Measurements from ENCODE around the gene TACR2. TPM values are rescaled to one million over a fixed set of nuclear protein-coding genes. Genes with fewer than 3 reads are reported as not detected.

The TACR2 gene
- polyA plus RNA-seq, 3 donors: 0.19 to 0.23 (median 0.20) TPM

DNA sequence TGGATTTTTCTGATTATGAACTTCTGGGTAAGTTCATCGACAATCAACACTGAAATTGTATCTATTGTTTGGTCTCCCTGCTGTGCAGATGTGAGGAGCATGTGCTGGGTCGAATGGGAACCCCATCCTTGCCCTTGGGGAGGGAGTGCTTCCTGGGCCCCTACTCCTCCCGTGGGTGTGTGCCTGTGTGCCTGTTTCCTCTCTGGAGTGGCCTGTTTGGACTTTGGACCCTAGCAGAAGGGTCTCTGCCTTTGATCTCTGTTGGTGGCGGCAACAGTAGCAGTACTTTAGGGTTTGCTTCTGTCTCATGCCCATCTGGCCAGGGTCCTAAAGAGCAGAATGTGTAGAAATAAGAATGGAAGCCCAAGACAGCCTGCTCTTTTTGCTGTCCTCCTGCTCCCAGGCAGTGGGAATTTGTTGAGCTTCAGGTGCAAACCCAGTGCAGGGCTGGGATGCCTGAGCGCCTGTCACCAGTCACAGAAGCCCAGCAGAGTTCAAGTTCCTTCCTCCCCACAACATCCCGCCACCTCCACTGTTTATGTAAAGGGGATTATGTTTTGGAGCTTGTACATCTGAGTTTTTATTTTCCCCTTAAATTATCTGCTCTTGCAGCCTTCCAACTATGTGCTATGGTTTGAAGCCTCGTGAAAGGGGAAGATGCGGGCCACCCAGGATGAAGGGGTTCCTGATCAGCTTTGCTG is 1.5 kb upstream of the TACR2 start:
- Histone ChIP-seq H3K9me3 (replicated peaks in 1 of 2; ENCODE audit: control insufficient read depth in 1 of 2, insufficient read depth in 1 of 2, low read length in 2 of 2) (no peaks in the 10 kb centered on the region), H3K27ac (ENCODE audit: low read depth in 1 of 2, low read length in 2 of 2) (no peak overlapping the region), H2AFZ (ENCODE audit: insufficient read depth, low read depth, low read length, poor library complexity, severe bottlenecking) (no peak overlapping the region), H3K36me3 (replicated peaks in 1 of 2; ENCODE audit: control insufficient read depth in 1 of 2, insufficient read depth in 2 of 2, low read length in 2 of 2) (no peaks in the 10 kb centered on the region), H3K4me3 (replicated peaks in 1 of 3; ENCODE audit: low read depth in 2 of 3, low read length in 3 of 3) (no peak overlapping the region), H3K4me2 (replicated peaks; ENCODE audit: extremely low read depth, low read length, poor library complexity, severe bottlenecking) (no peak overlapping the region), H3K4me1 (ENCODE audit: control insufficient read depth in 1 of 2, insufficient read depth in 2 of 2, low read length in 2 of 2) (peaks cover 0 to 4% of the 10 kb centered on the region in 2 donors), H4K20me1 (ENCODE audit: insufficient read depth, low read length) (no peaks in the 10 kb centered on the region), H3K9ac (ENCODE audit: insufficient read depth, low read length, poor library complexity, severe bottlenecking) (no peak overlapping the region), H3K27me3 (ENCODE audit: control insufficient read depth in 2 of 2, insufficient read depth in 2 of 2, low read length in 2 of 2) (no peaks in the 10 kb centered on the region), H3K79me2 (ENCODE audit: insufficient read depth, low read length) (no peaks in the 10 kb centered on the region)
- intact Hi-C loops (cut with micrococcal nuclease): loop anchor here in 1 of 2 donors (5.0 kb wide), 1 partner anchor 84 kb away; no protein-coding TSS in a partner anchor
- DNase-seq: no peak
- Mint-ChIP-seq H3K27me3 (ENCODE audit: low read depth in 3 of 3) (peaks cover 2 to 10% (median 6%) of the 10 kb centered on the region in 3 donors), H3K4me1 (peaks cover 7% of the 10 kb centered on the region), H3K9me3 (peaks cover 0 to 3% (median 0%) of the 10 kb centered on the region in 7 donors), H3K4me3 (no peak overlapping the region), H3K27ac (no peak overlapping the region), H3K36me3 (no peaks in the 10 kb centered on the region)
- no peak for TF ChIP-seq CTCF (IDR thresholded peaks at IDR 0.05)
- 72% methylated on average over 5 of the region's 8 CpGs for WGBS (ENCODE audit: insufficient coverage)

DNA sequence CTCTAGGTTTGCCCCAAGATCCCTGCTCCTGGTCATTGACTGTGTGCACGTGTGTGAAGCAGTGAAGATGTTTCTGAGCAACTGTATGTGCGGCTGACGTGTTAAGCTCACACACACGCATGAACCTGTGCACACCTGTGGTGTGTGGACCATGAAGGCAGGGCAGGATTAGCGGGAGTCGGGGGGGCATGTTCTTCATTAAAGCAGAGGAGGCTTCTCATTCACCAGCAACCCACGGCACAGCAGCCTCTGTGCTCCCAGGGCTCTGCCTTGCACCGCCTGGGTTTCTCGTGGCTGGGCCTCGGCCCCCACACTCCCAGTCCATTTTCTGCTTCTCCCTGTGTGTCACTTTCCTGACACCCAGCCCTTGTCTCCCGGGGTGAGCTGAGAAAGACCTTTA is 824 bp upstream of the TACR2 start:
- Mint-ChIP-seq H3K9me3 (peaks cover 0 to 3% (median 0%) of the 10 kb centered on the region in 7 donors), H3K4me1 (peaks cover 9% of the 10 kb centered on the region), H3K27me3 (ENCODE audit: low read depth in 3 of 3) (peaks cover 3 to 8% (median 4%) of the 10 kb centered on the region in 3 donors), H3K36me3 (no peaks in the 10 kb centered on the region), H3K27ac (no peak overlapping the region), H3K4me3 (no peak overlapping the region)
- Histone ChIP-seq H3K4me1 (ENCODE audit: control insufficient read depth in 1 of 2, insufficient read depth in 2 of 2, low read length in 2 of 2) (peaks cover 0 to 4% of the 10 kb centered on the region in 2 donors), H3K79me2 (ENCODE audit: insufficient read depth, low read length) (no peaks in the 10 kb centered on the region), H2AFZ (ENCODE audit: insufficient read depth, low read depth, low read length, poor library complexity, severe bottlenecking) (no peak overlapping the region), H3K27me3 (ENCODE audit: control insufficient read depth in 2 of 2, insufficient read depth in 2 of 2, low read length in 2 of 2) (no peaks in the 10 kb centered on the region), H3K4me2 (replicated peaks; ENCODE audit: extremely low read depth, low read length, poor library complexity, severe bottlenecking) (no peak overlapping the region), H3K9ac (ENCODE audit: insufficient read depth, low read length, poor library complexity, severe bottlenecking) (no peak overlapping the region), H4K20me1 (ENCODE audit: insufficient read depth, low read length) (no peaks in the 10 kb centered on the region), H3K4me3 (replicated peaks in 1 of 3; ENCODE audit: low read depth in 2 of 3, low read length in 3 of 3) (no peak overlapping the region), H3K9me3 (replicated peaks in 1 of 2; ENCODE audit: control insufficient read depth in 1 of 2, insufficient read depth in 1 of 2, low read length in 2 of 2) (no peaks in the 10 kb centered on the region), H3K36me3 (replicated peaks in 1 of 2; ENCODE audit: control insufficient read depth in 1 of 2, insufficient read depth in 2 of 2, low read length in 2 of 2) (no peaks in the 10 kb centered on the region), H3K27ac (ENCODE audit: low read depth in 1 of 2, low read length in 2 of 2) (no peak overlapping the region)
- WGBS (ENCODE audit: insufficient coverage): 98% methylated on average over 10 of the region's 11 CpGs
- TF ChIP-seq CTCF (IDR thresholded peaks at IDR 0.05): no peak
- no peak for DNase-seq
- intact Hi-C loops (cut with micrococcal nuclease): loop anchor here in 1 of 2 donors (5.0 kb wide), 1 partner anchor 85 kb away; no protein-coding TSS in a partner anchor
